Melanocyte of skin (primary cell): Measurements from ENCODE around the gene CRYL1. TPM values are rescaled to one million over a fixed set of nuclear protein-coding genes. Genes with fewer than 3 reads are reported as not detected.

Experiments
- small RNA-seq, 2 donors: library from RNA; depleted of rRNA; stranded (forward); fragments of <200 nt; gene quantifications; one replicate each; pipeline ENCODE3, GENCODE V24; 2012
- total RNA-seq, 2 donors: library from RNA; depleted of rRNA; stranded (reverse); fragments of >200 nt; gene quantifications; 2 replicates each; pipeline ENCODE4 v1.2.3, GENCODE V29; 2012

CRYL1 gene
- total RNA-seq, result 10 to 100 TPM; 33.7 to 55.9 TPM

DNA sequence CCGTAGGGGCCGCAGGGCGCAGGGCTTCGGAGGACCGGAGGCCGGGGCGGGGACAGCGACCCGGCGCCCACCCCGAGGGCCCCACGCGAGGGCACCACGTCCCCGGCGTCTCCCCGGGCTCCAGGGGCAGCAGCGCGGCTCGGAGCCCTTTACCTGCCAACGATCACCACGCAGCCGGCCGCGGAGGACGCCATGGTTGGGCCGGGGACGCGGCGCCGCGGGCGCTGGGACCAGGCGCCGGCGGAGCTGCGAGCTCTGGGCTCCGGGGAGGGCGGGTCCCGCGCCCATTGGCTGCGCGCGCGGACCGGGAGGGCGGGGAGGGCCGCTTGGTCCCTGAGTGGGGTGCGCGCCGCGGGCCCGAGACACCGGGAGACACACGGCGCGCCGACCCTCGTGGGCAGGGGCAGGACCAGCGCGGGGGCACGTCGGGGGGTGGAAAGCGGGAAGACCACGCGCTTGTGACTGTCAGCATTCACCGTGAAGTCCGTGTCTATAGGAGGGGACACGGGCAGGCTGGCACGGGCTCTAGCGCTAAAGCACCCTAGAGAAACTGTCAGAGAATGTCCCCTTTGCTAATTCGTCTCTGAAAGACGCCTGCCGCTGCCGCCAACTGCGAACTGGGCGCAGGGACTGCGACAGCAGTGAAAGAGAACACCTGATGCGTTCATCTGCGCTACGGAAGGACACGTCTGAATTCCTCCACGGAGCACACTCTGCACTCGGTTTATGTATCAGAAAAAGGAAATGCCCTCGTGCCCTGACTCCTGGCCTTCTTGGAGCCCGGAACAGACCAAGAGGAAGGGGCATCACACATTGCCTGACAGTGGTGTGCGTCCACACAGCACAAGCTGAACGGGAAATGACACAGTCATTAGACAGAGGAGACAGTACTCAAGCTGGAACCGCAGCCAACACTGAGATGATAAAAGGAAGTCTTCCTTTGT, at the start of gene CRYL1:
CRYL1 (minus strand) TSS at position 257 of the 944 bp plus-strand sequence; CDS start at position 194, 63 bp downstream.

DNA sequence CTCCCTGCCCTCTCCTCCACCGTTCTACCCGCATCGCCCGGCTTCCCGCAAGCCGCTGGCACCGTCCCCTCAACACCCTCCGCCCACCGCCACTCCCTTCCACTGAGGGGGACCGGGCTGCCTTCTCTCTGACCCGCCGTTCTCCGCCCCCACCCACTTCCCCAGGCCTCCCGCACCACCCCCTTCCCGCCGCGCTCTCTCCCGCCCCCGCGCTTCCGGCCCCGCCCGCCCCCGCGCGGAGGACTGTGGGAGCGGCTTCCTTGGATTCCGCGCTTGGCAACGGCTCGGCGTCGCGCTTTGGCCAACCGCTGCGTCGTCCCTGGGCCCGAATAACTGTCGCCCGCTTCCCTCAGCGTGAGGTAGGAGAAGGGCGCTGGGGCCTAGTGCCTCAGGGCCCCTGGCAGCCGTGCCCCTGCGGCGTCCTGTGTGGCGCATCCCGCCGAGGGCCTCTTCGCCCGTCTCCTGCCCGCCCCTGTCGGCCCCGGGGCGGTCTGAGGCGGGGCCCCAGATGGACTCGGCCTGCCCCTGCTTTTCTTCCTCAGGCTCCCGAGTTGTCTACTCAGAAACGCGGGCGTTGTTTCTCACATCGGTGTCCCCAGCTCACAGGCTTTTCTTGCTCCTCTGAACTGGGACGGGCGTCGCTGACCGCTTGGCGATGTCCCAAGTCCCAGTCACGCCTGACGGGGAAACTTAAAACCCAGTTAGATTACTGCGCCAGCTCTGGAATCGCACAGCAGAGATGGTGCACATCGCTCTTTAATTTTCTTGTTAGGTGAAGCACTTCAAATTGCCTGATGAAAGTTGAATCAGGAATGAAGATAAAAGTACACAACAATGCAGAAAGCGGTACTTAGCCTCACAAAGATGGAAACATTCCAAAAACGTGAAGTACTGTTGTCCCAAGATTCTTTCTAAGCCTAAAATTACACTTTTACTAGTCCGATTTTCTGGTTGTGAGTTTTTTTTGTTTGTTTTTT, 41.5 kb upstream of the CRYL1 start, which contains the start of gene IFT88:
IFT88 (plus strand) TSS at position 260 of the 977 bp plus-strand sequence. CDS start 7,229 bp downstream, outside the sequence.

Small RNA genes within 50 kb of the gene (small RNA-seq; reads per million reads assigned to genes)
- gene MIR4499, result 0 reads per million in 2 donors

Other genes starting within 250 kb of the CRYL1 start
- 10 to 100 TPM; 15.8 to 17.0 TPM for gene IFT88, start 41.3 kb upstream of the CRYL1 start, total RNA-seq
- gene IL17D, start 177.8 kb upstream of the CRYL1 start, total RNA-seq, result 1 to 10 TPM; 7.9 to 9.7 TPM
- 1 to 10 TPM; 5.5 to 7.3 TPM for gene EEF1AKMT1, start 248.1 kb upstream of the CRYL1 start, total RNA-seq